HG03378 (cell line): ENCODE results near the gene OTOS.

Experiments used
- ATAC-seq: cut with Tn5 transposase; IDR thresholded peaks from one replicate; pipeline ENCODE4 v1.9.1; 2021; ENCODE audit warnings: mild to moderate bottlenecking, moderate library complexity; ENCODE audit not compliant: unreplicated experiment

Gene OTOS

DNA sequence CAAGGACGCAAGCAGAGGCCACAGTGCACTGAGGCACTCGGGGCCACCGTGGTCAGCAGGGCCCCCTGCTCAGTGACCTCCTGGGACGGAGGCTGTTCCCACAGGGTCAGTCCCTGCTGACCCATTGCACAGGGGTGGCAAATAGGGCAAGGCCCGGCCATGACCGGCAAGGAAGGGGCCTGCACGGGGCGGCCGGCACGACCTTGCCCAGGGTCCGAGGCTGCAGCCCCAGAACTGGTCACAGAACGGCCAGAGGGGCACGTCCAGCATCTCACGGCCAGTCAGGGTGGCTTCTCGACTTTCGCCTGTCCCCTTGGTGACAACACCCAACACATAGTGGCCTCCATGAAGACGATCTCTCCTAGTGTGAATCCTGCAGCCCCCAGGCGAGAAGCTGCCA is 27.6 kb upstream of the OTOS start:
- ATAC-seq, result no peak

DNA sequence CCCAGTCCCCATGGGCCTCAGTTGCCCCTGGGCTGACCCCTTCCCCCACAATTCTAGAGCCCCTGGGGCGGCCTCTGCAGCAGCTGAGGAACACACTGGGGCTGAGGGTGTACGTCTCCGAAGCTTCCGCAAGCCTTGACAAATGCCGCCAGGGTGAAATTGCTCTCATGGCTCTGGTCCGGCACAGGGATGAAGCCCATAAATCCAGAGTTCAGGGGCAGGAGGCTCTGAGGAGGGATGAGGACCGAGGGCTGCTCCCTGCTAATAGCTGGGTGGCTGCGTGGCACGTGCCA is 27.1 kb upstream of the OTOS start:
- no peak for ATAC-seq

DNA sequence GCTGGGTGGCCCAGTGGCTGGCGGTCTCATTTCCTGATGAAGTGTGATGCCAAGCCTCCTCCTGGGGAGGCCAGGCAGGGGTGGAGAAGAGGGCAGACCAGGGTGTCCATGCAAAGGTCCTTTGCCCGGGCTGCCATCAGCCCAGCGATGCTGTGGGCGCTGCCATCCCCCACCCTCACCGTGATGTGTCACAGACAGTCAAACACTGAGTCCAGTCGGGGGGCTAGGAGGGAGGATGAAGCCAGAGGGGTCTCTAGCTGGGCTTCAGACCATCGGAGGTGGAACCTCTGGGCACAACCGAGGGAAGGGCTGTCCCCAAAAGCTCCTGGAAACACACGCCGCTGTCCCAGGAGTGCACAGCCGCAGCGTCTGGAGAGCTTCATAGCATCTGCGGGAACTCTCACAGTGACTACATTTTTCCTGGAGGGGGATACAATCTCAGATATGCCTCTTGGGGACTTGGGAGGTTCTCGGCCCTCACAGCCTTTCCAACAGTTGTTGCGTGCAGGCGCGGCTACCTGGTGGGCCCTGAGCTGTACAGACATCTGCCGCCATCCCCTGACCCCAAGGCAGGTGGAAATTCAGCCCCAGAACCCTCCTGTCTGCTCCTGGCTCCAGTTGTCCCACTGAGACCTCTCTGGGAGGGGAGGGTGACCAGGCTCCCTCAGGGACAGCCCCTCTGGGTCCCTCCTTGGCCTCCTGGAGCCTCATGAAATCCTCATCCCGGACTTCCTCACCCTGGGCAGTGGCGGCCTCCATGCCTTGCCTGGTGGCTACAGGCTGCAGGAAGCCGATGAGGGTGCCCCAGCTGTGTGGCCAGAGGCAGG is 26.5 kb upstream of the OTOS start:
- ATAC-seq, result no peak

DNA sequence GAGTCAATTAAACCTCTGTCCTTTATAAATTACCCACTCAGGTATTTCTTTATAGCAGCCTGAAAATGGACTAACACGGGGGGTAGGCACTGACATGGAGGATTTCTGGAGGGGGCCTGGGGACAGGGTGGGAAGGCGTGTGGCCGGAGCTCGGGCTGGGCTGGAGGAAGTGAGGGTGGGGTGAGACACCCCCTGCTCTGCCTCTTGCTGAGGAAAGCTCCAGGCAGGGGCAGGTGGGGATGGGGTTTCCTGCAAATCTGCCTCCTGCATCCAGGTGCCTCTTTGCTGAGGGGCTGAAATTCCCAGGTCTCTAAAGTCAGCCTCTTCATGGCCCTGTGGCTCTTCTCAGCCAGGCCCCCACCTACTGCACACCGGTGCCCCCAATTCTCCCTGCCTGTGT is 25.7 kb upstream of the OTOS start:
- ATAC-seq, result no peak

DNA sequence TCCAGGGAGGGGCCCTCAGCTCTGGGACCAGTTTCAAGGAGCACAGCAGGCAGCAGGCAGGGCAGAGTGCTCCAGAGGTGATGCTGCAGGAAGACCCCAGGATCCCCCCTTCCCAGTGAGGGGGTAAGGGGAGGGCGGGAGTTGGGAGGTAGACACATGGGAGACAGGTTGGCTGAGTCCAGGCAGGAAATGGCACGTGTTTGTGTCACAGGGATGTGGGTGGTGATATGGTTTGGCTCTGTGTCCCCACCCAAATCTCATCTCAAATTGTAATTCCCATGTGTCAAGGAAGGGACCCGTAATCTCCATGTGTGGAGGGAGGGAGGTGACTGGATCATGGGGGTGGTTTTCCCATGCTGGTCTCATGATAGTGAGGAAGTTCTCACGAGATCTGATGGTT is 25.2 kb upstream of the OTOS start:
- no peak for ATAC-seq

DNA sequence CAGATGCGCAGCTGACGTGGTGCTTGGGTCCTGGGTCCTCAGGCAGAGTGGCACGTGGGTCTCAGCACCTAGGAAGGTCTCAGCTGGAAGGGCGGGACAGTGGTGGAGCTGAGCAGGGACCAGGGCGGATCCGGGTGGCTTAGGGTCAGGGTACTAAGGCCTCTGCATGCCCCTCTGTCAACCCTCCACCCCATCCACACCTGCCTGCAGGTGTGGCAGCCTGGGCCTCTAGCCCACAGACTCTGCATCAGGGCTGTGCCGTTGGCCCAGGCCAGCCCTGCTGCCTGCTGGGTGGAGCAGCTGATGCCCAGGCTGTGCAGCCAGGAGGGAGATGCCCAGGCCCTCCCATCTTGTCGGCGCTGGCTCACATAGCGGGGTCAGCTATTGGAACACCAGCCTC is 24.6 kb upstream of the OTOS start:
- no peak for ATAC-seq

DNA sequence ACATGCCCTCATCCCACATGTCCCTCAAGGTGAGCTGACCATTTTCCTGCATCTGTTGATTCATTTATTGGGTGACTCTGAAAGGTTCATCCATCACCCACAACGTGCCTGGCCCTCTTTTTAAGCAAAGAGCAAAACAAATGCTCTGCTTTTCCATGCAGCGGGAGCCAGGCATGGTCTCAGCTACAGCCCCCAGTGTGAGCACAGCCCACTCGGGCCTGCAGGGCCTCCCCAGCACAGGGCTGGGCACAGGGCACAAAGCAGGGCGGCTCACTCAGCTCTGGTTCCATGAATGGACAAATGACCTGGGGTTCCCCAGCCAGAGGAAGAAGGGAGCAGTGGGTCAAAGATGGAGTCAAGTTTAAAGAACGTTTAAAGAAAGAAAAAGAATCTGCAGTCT is 24.1 kb upstream of the OTOS start:
- ATAC-seq, result no peak

DNA sequence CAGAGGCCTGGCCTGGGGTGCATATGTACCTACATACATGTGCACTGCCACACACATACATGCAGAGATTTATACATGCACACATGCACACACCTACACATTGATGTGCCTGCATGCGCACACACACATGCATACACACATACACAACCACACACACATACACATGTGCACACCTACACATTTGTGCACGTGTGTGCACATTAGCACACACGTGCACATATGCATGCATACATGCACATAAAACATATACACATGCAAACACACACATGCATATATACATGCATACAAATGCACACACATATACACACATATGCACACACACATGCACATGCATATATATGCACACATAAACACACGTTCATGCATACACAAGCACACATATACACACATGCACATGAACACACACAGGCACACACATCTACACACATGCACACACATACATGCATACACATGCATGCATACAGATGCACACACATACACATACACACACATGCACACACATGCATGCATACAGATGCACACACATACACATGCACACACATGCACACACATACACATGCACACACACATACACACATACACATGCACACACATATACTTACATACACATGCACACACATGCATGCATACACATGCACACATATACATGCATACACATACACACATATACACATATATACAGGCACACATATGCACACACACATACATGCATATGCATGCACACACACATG is 23.6 kb upstream of the OTOS start:
- no peak for ATAC-seq

DNA sequence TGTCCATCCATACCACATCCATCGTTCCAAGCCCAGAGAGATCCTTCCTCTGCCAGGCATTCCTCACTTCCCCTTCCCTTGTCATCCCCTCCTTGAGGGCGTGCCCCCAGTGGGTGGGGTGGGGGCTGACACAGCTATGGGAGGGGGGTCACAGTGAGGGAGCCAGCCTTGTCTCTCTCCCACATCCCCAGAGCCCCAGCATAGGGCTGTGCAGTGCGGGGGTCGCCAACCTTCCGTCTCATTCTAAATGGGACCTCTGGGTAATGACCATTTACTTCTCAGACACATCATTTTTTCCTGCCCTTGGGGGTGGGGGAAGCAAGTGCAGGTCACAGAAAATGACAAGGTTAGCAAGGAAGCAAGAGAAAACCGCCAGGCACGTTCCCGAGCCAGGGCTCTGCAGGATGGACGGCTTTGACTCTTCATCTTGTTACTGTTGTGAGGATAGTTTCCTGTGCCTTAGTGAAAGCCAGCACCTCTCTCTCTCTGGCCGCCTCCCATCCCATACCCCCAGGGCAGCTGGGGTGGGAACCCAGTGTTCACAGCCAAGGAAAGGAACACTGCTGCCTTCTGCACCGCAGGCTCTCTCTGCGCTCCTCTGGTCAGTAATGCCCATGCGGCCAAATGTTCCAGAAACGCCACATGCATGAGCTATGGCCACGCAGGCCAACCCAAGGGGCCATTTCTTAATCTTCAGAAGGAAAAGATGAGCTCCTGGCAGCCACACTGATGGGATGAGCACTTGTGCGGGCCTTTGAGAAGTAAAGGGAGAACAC is 22.7 kb upstream of the OTOS start:
- ATAC-seq, result no peak

DNA sequence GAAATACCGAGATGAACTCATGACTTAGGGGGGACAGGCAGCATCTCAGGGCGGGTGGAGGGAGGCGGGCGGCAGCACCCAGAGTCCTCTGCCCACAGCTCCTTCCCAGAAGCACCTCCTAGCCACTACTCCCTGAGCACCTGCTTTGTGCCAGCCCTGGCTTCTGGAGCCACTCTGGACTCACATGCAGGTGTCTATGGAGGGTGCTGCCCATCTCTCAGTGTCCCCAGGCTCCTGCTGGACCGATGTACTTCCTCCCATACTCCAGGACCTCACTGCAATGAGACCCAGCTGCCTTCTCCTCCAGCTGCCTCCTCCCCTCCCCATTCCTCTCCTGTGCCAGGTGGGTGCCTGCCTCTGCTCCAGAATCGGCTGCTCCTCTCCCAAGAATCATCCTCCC is 22.1 kb upstream of the OTOS start:
- ATAC-seq, result no peak

DNA sequence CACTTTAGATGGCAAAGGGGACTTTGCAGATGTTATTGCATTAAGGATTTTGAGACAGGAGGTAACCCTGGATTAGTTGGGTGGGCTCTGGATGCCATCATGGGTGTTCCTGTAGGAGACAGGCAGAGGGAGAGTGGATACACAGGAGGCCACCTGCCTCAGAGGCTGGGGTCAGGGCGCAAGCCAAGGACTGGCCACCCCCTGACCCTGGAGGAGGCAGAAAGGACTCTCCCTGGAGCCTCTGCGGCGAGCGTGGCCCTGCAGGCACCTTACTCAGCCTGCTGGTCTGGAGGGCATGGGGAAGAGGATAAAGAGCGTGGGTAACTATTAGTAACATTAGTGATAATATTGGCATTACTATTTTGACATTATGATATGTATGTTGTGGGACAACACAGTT is 21.6 kb upstream of the OTOS start:
- no peak for ATAC-seq

DNA sequence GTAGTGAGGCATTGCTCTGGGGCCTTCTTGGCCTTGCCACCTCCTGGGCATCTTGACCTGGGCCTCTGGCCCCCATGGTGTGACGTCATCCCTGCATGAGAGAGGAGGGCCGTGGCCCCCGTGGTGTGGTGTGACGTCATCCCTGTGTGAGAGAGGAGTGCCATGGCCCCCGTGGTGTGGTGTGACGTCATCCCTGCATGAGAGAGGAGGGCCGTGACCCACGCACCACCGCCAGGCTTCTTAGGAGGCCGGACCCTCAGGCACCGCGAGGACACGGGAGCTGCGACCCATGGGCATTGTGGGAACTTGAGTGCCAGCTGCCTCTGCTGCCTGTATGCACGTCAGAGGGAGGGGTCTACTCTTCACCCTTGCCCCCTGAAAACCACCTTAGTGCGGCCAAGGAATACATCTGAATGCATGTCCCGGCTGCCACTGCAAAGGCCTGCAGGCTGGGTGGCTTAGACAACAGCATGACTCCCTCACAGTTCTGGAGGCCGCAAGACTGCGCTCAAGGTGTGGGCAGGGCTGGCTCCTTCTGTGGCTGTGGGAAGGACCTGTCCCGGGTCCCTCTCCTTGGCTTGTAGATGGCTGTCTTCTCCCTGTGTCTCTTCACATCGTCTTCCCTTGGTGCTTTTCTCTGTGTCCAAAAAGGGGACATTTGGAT is 20.8 kb upstream of the OTOS start:
- ATAC-seq, result no peak

DNA sequence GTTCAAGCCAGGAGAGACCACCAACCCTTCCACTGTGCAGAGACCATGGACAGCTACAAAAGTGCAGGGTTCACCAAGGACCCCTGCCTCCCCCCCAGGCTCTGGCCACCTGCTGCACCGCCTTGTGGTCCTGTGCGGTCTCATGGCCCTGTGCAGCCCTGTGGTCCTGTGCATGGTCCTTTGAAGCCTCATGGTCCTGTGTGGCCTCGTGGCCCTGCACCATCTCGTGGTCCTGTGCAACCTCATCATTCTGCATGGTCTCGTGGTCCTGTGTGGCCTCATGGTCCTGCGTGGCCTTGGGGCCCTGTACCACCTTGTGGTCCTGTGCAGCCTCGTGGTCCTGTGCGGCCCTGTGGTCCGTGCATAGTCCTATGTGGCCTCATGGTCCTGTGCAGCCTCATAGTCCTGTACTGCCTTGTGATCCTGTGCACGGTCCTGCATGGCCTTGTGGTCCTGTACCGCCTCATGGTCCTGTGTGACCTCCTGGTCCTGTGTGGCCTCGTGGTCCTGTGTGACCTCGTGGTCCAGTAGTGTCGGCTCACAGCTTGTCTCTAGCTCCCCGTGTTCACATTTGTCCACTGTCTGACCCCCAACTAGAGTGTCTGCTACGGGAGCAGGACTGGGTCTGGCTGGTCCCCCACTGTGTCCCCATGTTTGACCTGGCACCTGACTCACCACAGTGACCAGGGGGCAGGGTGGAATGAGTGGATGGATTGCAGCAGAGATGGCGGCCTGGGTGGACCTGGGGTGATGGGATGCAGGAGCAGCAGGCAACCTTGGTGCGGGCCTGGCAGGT is 20.0 kb upstream of the OTOS start:
- no peak for ATAC-seq

DNA sequence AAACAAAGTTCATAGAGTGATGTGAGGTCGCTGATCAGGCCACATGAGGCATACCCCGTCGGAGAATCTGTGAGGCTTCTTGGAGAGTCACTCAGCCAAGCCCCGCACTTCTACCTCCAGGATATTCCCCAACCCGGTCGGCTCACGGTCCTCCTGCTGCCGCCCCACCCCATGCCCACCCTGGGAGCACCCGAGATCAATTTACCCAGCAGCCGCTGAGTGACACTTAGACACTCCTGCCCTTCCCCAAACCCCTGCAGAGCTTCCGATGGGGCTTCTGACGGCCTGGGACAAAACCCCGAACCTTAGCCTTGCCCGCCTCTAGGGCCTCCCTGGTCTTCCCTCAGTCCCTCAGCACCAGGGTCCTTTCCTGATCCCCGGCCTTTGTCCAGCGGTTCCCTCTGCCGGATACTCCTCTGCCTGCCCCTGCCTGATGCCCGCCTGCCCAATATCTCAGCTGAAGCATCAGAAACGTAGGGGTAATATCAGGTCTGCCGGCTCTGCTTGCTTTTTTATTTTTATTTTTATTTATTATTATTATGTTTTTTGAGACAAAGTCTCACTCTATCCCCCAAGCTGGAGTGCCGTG is 18.9 kb upstream of the OTOS start:
- ATAC-seq, result no peak

DNA sequence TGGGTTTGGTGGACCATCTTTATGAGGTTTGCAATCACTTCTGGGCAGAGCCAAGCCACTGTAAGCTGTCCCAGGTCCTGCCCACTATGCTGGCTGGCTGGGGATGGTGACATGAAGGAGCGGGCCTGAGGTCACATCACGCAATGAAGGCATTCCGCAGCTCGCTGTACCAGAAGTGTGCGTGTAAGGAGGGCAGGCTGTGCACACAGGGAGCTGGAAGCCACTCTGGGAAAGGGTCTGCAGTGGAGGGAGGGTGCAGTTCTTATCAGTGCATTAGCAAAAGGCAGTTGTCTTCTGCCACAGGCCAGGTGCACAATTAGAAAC is 16.7 kb upstream of the OTOS start:
- ATAC-seq, result no peak

DNA sequence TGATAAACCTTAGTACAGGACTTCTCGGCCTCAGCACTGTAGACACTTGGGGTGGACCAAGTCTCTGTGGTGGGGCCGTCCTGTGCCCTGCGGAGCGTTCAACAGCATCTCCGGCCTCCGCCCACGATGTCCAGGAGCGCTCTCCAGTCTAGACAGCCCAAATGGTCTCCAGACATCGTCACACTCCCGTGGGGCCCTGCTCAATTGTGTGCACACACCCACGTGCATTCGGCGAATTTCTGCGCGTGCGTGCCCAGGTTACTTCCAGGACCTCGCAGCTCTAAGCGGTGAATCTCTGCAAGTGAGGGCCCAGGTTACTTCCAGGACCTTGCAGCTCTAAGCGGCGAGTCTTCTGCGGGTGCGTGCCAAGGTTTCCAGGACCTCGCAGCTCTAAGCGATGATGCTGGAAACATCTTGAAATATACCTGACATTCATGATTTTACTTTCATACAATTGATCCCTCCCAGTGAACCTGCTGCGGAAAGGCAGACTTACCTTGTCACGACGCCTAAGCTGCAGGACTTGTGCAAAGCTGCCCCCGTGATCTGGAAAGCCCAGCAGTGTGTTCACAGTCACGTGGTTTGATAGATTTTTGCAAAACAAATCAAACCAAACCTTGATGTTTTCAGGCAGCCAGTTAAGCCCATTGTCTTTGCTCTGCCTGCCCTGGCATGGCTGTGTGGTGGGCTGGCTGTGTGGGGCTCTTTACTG is 16.1 kb upstream of the OTOS start:
- ATAC-seq, result no peak

DNA sequence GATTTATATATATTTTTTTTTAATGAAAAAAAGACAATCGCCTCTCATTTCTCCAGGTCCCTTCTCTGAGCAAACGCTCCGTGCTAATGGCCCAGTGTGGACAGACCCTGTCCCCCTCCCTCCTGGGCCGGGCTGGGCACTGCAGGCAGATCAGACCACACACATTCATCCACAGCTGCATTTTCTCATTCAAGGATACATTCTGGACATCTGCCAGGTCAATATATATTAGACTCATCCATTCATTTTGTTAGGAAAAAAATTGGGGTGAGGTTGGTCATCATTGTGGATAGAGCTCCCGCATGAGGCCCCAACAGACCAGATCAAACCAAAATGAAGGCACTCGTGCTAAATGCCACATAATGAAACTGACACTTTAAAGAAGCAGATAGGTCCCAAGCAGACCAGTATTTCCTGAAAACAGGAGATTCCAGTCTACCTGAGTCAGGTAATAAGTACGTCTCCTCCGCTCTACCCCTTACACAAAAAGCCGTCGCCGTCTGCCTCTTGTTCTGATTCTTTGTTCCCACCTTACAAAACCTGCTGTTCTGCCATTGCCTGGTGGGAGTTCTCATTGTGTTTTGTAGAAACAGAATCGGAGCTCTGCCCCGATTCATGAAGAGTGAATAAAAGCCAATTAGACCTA is 15.4 kb upstream of the OTOS start:
- ATAC-seq, result no peak

DNA sequence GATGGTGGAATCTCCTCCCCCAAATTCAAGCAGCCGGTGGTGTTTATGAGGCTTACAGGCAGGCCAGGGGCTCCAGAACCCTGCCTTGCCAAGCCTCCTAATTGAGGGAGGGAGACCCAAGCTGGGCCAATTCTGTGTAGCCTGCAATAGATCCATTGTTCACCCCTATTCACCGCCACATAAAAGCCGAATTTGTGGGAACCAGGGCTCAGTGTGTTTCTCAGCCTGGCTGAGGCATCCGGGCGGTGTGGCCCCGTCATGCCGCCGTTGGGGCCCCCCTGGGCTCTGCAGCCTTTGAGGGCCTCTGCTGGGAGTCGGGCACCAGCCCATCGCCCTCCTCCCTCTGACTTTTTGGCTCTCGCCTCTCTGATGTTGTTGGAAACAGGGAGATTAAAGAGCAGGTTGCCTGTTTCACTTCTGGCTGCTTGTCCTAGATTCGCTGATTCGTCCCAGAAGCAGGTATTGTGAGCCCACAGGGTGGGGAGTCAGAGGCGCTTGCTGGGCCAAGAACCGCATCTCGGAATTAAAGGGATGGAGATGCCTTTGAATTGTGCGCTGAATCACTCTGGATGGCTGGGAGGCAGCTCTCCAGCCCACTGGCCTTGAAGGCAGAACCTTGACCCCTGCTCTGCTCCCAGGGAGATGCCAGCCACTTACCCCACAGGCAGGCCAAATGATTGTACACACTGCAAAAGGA is 14.7 kb upstream of the OTOS start:
- ATAC-seq, result no peak

DNA sequence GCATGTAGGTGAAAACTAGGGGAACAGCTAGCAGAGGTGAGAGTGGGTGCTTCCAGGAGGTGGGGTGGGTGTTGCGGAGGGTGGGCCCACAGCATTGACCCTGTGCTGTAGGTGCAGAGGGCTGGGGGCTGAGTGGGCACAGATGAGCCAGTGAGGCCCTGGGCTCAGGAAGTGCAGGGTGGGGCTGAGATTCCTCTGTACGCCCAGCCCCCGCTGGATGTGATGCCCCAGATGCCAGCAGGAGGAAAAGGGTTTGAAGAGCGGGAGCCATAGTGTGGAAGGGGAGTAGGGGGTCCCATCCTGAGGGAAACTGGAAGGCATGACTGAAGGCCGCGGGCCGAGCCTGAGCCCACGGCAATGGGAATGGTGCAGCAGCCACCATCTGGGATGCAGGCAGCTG is 14.1 kb upstream of the OTOS start:
- no peak for ATAC-seq
